Astrocyte (in vitro differentiated cells and primary cell): ENCODE results near the gene CEP89.

Source experiments
- EZH2 ChIP-seq: IDR thresholded peaks from 2 replicates; pipeline ENCODE4 v1.6.1; 2012; ENCODE audit warnings: mild to moderate bottlenecking, low read length, inconsistent platforms; ENCODE audit not compliant: insufficient read depth
- TF ChIP-seq, protein P1 (sequence below): IDR thresholded peaks from 2 replicates; pipeline ENCODE4 v1.5.1; 2011; ENCODE audit warnings: low read depth, mild to moderate bottlenecking, inconsistent platforms, low read length, moderate library complexity; ENCODE audit not compliant: insufficient read depth

DNA sequence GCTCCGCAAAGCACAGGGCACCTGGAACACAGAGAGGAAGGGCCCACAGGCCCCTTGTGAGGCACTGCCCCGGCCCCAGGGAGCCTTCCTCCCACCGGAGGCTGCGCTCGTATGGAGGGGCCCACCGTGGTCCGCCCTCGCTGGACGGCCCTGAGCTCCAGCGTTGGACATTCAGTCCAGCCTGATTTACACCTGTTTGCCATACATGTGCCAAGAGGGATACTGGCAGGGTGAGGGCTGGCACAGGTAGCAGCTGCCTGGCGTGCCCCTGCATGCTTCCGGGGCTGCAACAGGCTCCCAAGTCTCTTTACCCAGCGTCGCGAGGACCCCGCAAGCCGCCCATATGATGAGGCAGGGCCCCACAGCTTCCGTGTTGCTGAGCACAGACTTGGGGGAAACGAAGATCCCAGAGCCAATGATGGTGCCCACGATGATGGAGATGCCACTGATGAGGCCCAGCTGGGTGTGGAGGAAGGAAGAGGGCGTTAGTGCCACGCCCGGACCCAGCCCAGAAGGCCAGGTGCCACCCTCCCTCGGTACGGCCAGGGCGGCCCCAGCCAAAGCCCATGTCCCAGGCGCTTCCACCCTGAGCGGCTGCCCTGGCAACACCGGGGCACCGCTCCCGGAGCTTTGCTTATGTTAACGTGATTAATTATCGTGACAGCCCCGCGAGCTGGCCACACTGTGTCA, 107.3 kb downstream of the CEP89 start:
- TF ChIP-seq, protein P1, sequence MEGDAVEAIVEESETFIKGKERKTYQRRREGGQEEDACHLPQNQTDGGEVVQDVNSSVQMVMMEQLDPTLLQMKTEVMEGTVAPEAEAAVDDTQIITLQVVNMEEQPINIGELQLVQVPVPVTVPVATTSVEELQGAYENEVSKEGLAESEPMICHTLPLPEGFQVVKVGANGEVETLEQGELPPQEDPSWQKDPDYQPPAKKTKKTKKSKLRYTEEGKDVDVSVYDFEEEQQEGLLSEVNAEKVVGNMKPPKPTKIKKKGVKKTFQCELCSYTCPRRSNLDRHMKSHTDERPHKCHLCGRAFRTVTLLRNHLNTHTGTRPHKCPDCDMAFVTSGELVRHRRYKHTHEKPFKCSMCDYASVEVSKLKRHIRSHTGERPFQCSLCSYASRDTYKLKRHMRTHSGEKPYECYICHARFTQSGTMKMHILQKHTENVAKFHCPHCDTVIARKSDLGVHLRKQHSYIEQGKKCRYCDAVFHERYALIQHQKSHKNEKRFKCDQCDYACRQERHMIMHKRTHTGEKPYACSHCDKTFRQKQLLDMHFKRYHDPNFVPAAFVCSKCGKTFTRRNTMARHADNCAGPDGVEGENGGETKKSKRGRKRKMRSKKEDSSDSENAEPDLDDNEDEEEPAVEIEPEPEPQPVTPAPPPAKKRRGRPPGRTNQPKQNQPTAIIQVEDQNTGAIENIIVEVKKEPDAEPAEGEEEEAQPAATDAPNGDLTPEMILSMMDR: no peak
- TF ChIP-seq EZH2: no peak
